B cell (primary cell): ENCODE measurements around the gene GRM8. TPM values are rescaled to one million over a fixed set of nuclear protein-coding genes. Genes with fewer than 3 reads are reported as not detected.

Experiments
- ATAC-seq: fragments of 200-7000 bp; cut with Tn5 transposase; one replicate; pipeline ENCODE4 v1.10.0; 2021; ENCODE audit warnings: low read depth, mild to moderate bottlenecking, moderate number of reproducible peaks, moderate library complexity
- CTCF ChIA-PET: fragments of 350-600 bp; sonication (Branson Sonifier 250); formaldehyde crosslinking; loops from one replicate; lab custom pipeline; 2021; ENCODE audit warnings: antibody characterized with exemption, inconsistent platforms; lab: Charles Lee
- POLR2A ChIA-PET: fragments of 350-600 bp; sonication (Branson Sonifier 250); formaldehyde crosslinking; loops from one replicate; lab custom pipeline; 2021; ENCODE audit warnings: antibody characterized with exemption; lab: Charles Lee
- DNase-seq: peaks from one replicate; pipeline ENCODE4 v3.0.0; 2013
- H2AFZ ChIP-seq: 2 replicates; pipeline ENCODE4 v1.6.1; 2012; ENCODE audit warnings: mild to moderate bottlenecking, low read depth, low read length; ENCODE audit not compliant: insufficient read depth, poor library complexity, severe bottlenecking
- H3K27ac ChIP-seq, 2 donors: 1 replicate in 1 of 2; 2 replicates in 1 of 2; pipeline ENCODE4 v1.5.1; 2012 to 2013; ENCODE audit warnings: low read length in 2 of 2, mild to moderate bottlenecking in 2 of 2, moderate library complexity in 1 of 2
- H3K27me3 ChIP-seq, 4 experiments: fragments of 200-600 bp in 1 of 4; sonication (generic) in 1 of 4; replicated peaks in 1 of 4; 1 replicate in 2 of 4; 2 replicates in 2 of 4; pipeline versions ENCODE4 v1.6.1 to v1.7.0; 2013 to 2016; ENCODE audit warnings: low read length in 3 of 4, mild to moderate bottlenecking in 2 of 4, mixed read lengths in 1 of 4, moderate library complexity in 1 of 4; ENCODE audit not compliant: insufficient read depth in 4 of 4, control insufficient read depth in 3 of 4; ENCODE audit errors: control extremely low read depth in 1 of 4
- H3K36me3 ChIP-seq, 2 experiments: replicated peaks in 1 of 2; 1 replicate in 1 of 2; 2 replicates in 1 of 2; pipeline versions ENCODE4 v1.6.1 to v1.7.1; 2013; ENCODE audit warnings: low read length in 1 of 2; ENCODE audit not compliant: insufficient read depth in 2 of 2, control insufficient read depth in 1 of 2; ENCODE audit errors: control extremely low read depth in 1 of 2, extremely low read depth in 1 of 2
- H3K4me1 ChIP-seq, 2 donors: fragments of 200-600 bp in 1 of 2; sonication (generic) in 1 of 2; 1 replicate in 1 of 2; 2 replicates in 1 of 2; pipeline versions ENCODE4 v1.5.1 to v1.6.1; 2013 to 2017; ENCODE audit warnings: low read length in 2 of 2; ENCODE audit not compliant: control insufficient read depth in 2 of 2, insufficient read depth in 2 of 2
- H3K4me2 ChIP-seq: replicated peaks from 2 replicates; pipeline ENCODE3; 2012; ENCODE audit warnings: mild to moderate bottlenecking, low read depth, low read length; ENCODE audit not compliant: poor library complexity, severe bottlenecking
- H3K4me3 ChIP-seq, 5 experiments: fragments of 200-600 bp in 1 of 5; sonication (generic) in 1 of 5; 1 replicate in 3 of 5; 2 replicates in 2 of 5; pipeline versions ENCODE4 v1.5.1 to v1.7.0; 2011 to 2016; ENCODE audit warnings: low read length in 4 of 5, mild to moderate bottlenecking in 4 of 5, low read depth in 2 of 5, control low read depth in 1 of 5, moderate library complexity in 1 of 5; ENCODE audit not compliant: insufficient read depth in 1 of 5; ENCODE audit errors: control extremely low read depth in 1 of 5, extremely low read depth in 1 of 5
- H3K79me2 ChIP-seq: fragments of 200-600 bp; sonication (generic); one replicate; pipeline ENCODE4 v1.6.0; 2016; ENCODE audit warnings: low read length; ENCODE audit not compliant: control insufficient read depth, insufficient read depth
- H3K9ac ChIP-seq: fragments of 200-600 bp; sonication (generic); 2 replicates; pipeline ENCODE4 v1.6.1; 2017; ENCODE audit warnings: mild to moderate bottlenecking, low read length, moderate library complexity
- H3K9me3 ChIP-seq, 3 donors: one replicate each; pipeline versions ENCODE4 v1.6.1 to v1.7.1; 2013; ENCODE audit warnings: low read length in 2 of 3; ENCODE audit not compliant: control insufficient read depth in 2 of 3, insufficient read depth in 1 of 3; ENCODE audit errors: control extremely low read depth in 1 of 3
- H4K20me1 ChIP-seq: 2 replicates; pipeline ENCODE4 v1.6.0; 2012; ENCODE audit warnings: mild to moderate bottlenecking, low read length; ENCODE audit not compliant: insufficient read depth, control insufficient read depth, poor library complexity, severe bottlenecking
- H3K27ac Mint-ChIP-seq: one replicate; pipeline ENCODE4 v1.8.0; 2021; ENCODE audit warnings: mixed read lengths
- H3K27me3 Mint-ChIP-seq: one replicate; pipeline ENCODE4 v1.8.0; 2021; ENCODE audit warnings: mixed read lengths
- H3K4me1 Mint-ChIP-seq: one replicate; pipeline ENCODE4 v1.8.0; 2021; ENCODE audit warnings: mixed read lengths
- H3K4me3 Mint-ChIP-seq: one replicate; pipeline ENCODE4 v1.8.0; 2021; ENCODE audit warnings: mixed read lengths
- H3K9me3 Mint-ChIP-seq: one replicate; pipeline ENCODE4 v1.8.0; 2022; ENCODE audit warnings: mixed read lengths; ENCODE audit not compliant: insufficient read depth
- CTCF ChIP-seq: fragments of 200-600 bp; IDR thresholded peaks from one replicate; pipeline ENCODE4 v1.8.0; 2022; ENCODE audit warnings: antibody characterized with exemption, mild to moderate bottlenecking
- EZH2 ChIP-seq: IDR thresholded peaks from 2 replicates; pipeline ENCODE4 v1.6.1; 2012; ENCODE audit warnings: borderline replicate concordance, low read depth, mild to moderate bottlenecking, moderate library complexity, low read length; ENCODE audit not compliant: insufficient read depth, poor library complexity, severe bottlenecking
- WGBS: methylation state at CpG from one replicate; pipeline ENCODE4 v1.1.5; 2013; ENCODE audit warnings: missing lambda C conversion rate; ENCODE audit not compliant: insufficient coverage; 5-methylcytosine and 5-hydroxymethylcytosine counted together
- intact Hi-C: fragments of 100-400 bp; cut with micrococcal nuclease; formaldehyde crosslinking; loops from one replicate; pipeline ENCODE4 v1.10.0; 2022
- polyA plus RNA-seq: library from polyadenylated mRNA; depleted of rRNA; stranded (reverse); fragments of >200 nt; gene quantifications from 2 replicates; pipeline ENCODE4 v1.2.3, GENCODE V29; 2012
- total RNA-seq, 2 donors: library from RNA; stranded (reverse); fragments of 120-200 nt in 1 of 2; gene quantifications; 1 replicate in 1 of 2; 2 replicates in 1 of 2; pipeline versions ENCODE4 v1.2.3 to v1.2.4, GENCODE V29; 2013 to 2022

The GRM8 gene
- total and polyA plus RNA-seq, 2 donors (not counting 1 experiment from before 2014, with no cell fraction given): not detected

DNA sequence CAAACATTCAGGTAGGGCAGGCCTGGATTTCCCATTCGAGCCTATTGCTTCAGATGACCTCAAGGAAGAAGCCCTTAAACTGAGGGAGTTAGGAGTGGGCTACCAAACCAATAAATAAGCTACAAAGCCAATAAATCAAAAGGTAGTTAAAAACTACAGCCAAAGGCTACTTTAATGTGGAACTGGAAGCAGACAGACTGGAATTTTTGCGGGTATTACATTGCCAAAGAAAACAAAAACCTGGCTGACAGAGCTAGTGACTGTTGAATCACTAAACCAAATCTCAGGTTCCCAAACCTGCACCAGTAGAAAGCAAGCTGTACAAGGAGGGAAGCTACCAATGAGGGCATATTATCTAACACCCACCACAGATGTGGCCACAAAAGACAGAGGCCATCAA, 315.6 kb downstream of the GRM8 start:
- Mint-ChIP-seq H3K4me3 (no peak overlapping the region), H3K9me3 (no peaks in the 10 kb centered on the region), H3K4me1 (no peaks in the 10 kb centered on the region), H3K27me3 (no peaks in the 10 kb centered on the region), H3K27ac (no peak overlapping the region)
- no peaks in the 10 kb centered on the region for H3K36me3 ChIP-seq
- ChIA-PET CTCF (no interaction called here), POLR2A (no interaction called here)
- H3K9ac ChIP-seq: no peak overlapping the region
- no peaks in the 10 kb centered on the region for H4K20me1 ChIP-seq
- ATAC-seq (no peak), DNase-seq (no peak)
- H3K79me2 ChIP-seq: no peaks in the 10 kb centered on the region
- WGBS: 100% methylated on average over 1 of the region's 2 CpGs
- no peaks in the 10 kb centered on the region for H3K4me1 ChIP-seq
- H2AFZ ChIP-seq: no peak overlapping the region
- no peak overlapping the region for H3K4me3 ChIP-seq
- no peak for TF ChIP-seq EZH2
- TF ChIP-seq CTCF: no peak
- intact Hi-C loops: no loop called here
- H3K4me2 ChIP-seq: no peak overlapping the region
- H3K9me3 ChIP-seq: no peaks in the 10 kb centered on the region
- H3K27me3 ChIP-seq: no peaks in the 10 kb centered on the region
- H3K27ac ChIP-seq: no peak overlapping the region

GRCh38 chr7:126931581-126931980, 321.2 kb downstream of the GRM8 start:
- no peaks in the 10 kb centered on the region for H3K9me3 Mint-ChIP-seq
- CTCF ChIA-PET: no interaction called here
- ATAC-seq: no peak
- Histone ChIP-seq H3K27ac (no peak overlapping the region), H4K20me1 (no peaks in the 10 kb centered on the region), H3K9me3 (peaks cover 0 to 3% (median 0%) of the 10 kb centered on the region in 3 donors), H3K4me3 (no peak overlapping the region), H3K9ac (no peak overlapping the region), H3K4me1 (no peaks in the 10 kb centered on the region), H3K4me2 (no peak overlapping the region), H3K36me3 (no peaks in the 10 kb centered on the region), H3K79me2 (no peaks in the 10 kb centered on the region), H2AFZ (no peak overlapping the region), H3K27me3 (no peaks in the 10 kb centered on the region)
- no peaks in the 10 kb centered on the region for H3K4me1 Mint-ChIP-seq
- TF ChIP-seq EZH2 (no peak), CTCF (no peak)
- no peaks in the 10 kb centered on the region for H3K27me3 Mint-ChIP-seq
- POLR2A ChIA-PET: no interaction called here
- intact Hi-C loops: no loop called here
- no peak overlapping the region for H3K27ac Mint-ChIP-seq
- DNase-seq: no peak
- no peak overlapping the region for H3K4me3 Mint-ChIP-seq
